Loucy (cell line): ENCODE data around the gene RTN3.

ENCODE experiments used
- EZH2phosphoT487 ChIP-seq: fragments of 200-600 bp; IDR thresholded peaks from 2 replicates; pipeline ENCODE4 v1.6.1; 2018; ENCODE audit warnings: antibody characterized with exemption, mild to moderate bottlenecking, moderate library complexity, borderline replicate concordance
- TF ChIP-seq, protein P1 (sequence below): fragments of 200-600 bp; sonication (generic); conservative IDR thresholded peaks from 2 replicates; pipeline ENCODE4 v1.5.1; 2014; ENCODE audit warnings: mild to moderate bottlenecking, antibody characterized with exemption, low read length

DNA sequence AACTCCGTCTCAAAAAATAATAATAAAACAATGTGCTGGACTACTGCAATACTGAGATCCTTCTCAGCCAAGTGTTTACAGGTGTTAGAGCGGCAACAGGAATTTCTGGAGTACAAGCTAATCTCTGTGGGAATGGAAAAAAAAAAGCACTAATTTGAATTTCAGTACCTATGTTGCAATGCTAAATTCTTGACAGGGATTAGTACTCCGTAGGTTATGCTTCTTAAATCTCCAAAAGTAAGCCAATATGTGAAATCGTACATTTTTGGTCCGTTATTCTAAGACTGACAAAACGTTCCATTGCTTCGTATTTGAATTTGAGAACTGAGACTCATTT, 11.2 kb upstream of the RTN3 start:
- TF ChIP-seq, protein P1, sequence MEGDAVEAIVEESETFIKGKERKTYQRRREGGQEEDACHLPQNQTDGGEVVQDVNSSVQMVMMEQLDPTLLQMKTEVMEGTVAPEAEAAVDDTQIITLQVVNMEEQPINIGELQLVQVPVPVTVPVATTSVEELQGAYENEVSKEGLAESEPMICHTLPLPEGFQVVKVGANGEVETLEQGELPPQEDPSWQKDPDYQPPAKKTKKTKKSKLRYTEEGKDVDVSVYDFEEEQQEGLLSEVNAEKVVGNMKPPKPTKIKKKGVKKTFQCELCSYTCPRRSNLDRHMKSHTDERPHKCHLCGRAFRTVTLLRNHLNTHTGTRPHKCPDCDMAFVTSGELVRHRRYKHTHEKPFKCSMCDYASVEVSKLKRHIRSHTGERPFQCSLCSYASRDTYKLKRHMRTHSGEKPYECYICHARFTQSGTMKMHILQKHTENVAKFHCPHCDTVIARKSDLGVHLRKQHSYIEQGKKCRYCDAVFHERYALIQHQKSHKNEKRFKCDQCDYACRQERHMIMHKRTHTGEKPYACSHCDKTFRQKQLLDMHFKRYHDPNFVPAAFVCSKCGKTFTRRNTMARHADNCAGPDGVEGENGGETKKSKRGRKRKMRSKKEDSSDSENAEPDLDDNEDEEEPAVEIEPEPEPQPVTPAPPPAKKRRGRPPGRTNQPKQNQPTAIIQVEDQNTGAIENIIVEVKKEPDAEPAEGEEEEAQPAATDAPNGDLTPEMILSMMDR, result no peak
- TF ChIP-seq EZH2phosphoT487, result no peak
